Endothelial cell of umbilical vein (primary cell): ENCODE results near the gene ZBTB12.

Source experiments
- CTCF ChIP-seq, 2 donors: IDR thresholded peaks; 1 replicate in 1 of 2; 2 replicates in 1 of 2; pipeline ENCODE4 v1.5.1; 2011; ENCODE audit warnings: low read length in 2 of 2, mild to moderate bottlenecking in 2 of 2, moderate library complexity in 2 of 2, control low read depth in 1 of 2, inconsistent platforms in 1 of 2, low read depth in 1 of 2; ENCODE audit not compliant: insufficient read depth in 1 of 2; ENCODE audit errors: extremely low read depth in 1 of 2
- EZH2 ChIP-seq: IDR thresholded peaks from 2 replicates; pipeline ENCODE4 v1.6.1; 2012; ENCODE audit warnings: borderline replicate concordance, low read depth, mild to moderate bottlenecking, moderate library complexity, low read length, inconsistent platforms; ENCODE audit not compliant: severe bottlenecking
- POLR2A ChIP-seq: IDR thresholded peaks from 2 replicates; pipeline ENCODE4 v1.6.1; 2012; ENCODE audit warnings: low read depth, mild to moderate bottlenecking, control low read depth, low read length
- POLR2AphosphoS5 ChIP-seq: IDR thresholded peaks from 2 replicates; pipeline ENCODE4 v1.6.1; 2012; ENCODE audit warnings: low read depth, mild to moderate bottlenecking, control low read depth, low read length, moderate library complexity; ENCODE audit not compliant: insufficient read depth

GRCh38 chr6:31858707-31859106 is 43.2 kb downstream of the ZBTB12 start:
- no peak for TF ChIP-seq CTCF (IDR thresholded peaks at IDR 0.05; ENCODE audit: extremely low read depth in 1 of 2, insufficient read depth in 1 of 2, low read depth in 1 of 2, low read length in 2 of 2)
- TF ChIP-seq EZH2: no peak
- TF ChIP-seq POLR2A: no peak
- no peak for TF ChIP-seq POLR2AphosphoS5
